ENCODE results near the gene GNPDA2. TPM values are rescaled to one million over a fixed set of nuclear protein-coding genes. Genes with fewer than 3 reads are reported as not detected.

The GNPDA2 gene
- total and polyA plus RNA-seq, 9 of the 15 experiments (the other 6 are each of a cell fraction or from before 2014, with no cell fraction given): 10.6 to 20.4 (median 13.0) TPM

GRCh38 chr4:44726038-44726871 is at the start of gene GNPDA2 (continued):
- TF ChIP-seq ARID3A (IDR thresholded peaks at IDR 0.05; ENCODE audit: borderline replicate concordance, low read depth, low read length): no peak
- TF ChIP-seq GMEB1 (CRISPR knock-in tag; IDR thresholded peaks at IDR 0.05): no peak
- no peak for TF ChIP-seq ZNF699 (CRISPR knock-in tag; IDR thresholded peaks at IDR 0.05; ENCODE audit: insufficient replicate concordance)
- no peak for TF ChIP-seq ZNF263 (CRISPR knock-in tag; IDR thresholded peaks at IDR 0.05; ENCODE audit: borderline replicate concordance)
- TF ChIP-seq PPARD (CRISPR knock-in tag; IDR thresholded peaks at IDR 0.05): no peak
- no peak for TF ChIP-seq ARID4B (CRISPR knock-in tag; IDR thresholded peaks at IDR 0.05)
- no peak for TF ChIP-seq RBM17 (IDR thresholded peaks at IDR 0.05; ENCODE audit: borderline replicate concordance, low read depth, low read length)
- TF ChIP-seq POLR3A (IDR thresholded peaks at IDR 0.05; ENCODE audit: borderline replicate concordance, extremely low read depth, insufficient read depth, insufficient read length): no peak
- TF ChIP-seq RB1 (IDR thresholded peaks at IDR 0.05; ENCODE audit: low read depth): peak; percentile 63; the same call in 1 of the 2 replicates
- TF ChIP-seq KDM4B (IDR thresholded peaks at IDR 0.05; ENCODE audit: borderline replicate concordance in 2 of 2, low read depth in 1 of 2): no peak
- TF ChIP-seq CBX1 (IDR thresholded peaks at IDR 0.05; ENCODE audit: low read depth): peak; percentile 39; the same call in 1 of the 2 replicates
- TF ChIP-seq SOX6 (IDR thresholded peaks at IDR 0.05): no peak
- no peak for TF ChIP-seq RFX5 (IDR thresholded peaks at IDR 0.05; ENCODE audit: low read depth, low read length)
- no peak for TF ChIP-seq SMAD3 (CRISPR knock-in tag; conservative IDR thresholded peaks at IDR 0.05)
- TF ChIP-seq FOXK1 (CRISPR knock-in tag; IDR thresholded peaks at IDR 0.05; ENCODE audit: borderline replicate concordance): 0 out of 2 replicates have a peak, but pooled peaks have one; percentile 65
- no peak for TF ChIP-seq ZNF707 (CRISPR knock-in tag; conservative IDR thresholded peaks at IDR 0.05)
- no peak; the same call in 1 of the 2 replicates for TF ChIP-seq NKRF (IDR thresholded peaks at IDR 0.05; ENCODE audit: borderline replicate concordance)

All from K562 (cell line).